Spleen (tissue), 3 donors: Measurements from ENCODE around the gene SIRPA.

Source experiments
- POLR2A ChIP-seq, 3 donors: fragments of 450-650 bp; IDR thresholded peaks; one replicate each; pipeline ENCODE4 v1.5.1; 2017; ENCODE audit warnings: antibody characterized with exemption in 3 of 3, mild to moderate bottlenecking in 1 of 3
- POLR2AphosphoS5 ChIP-seq, 3 donors: sonication (generic); formaldehyde crosslinking; IDR thresholded peaks; one replicate each; pipeline ENCODE4 v1.5.1; 2017; ENCODE audit warnings: antibody characterized with exemption in 3 of 3

DNA sequence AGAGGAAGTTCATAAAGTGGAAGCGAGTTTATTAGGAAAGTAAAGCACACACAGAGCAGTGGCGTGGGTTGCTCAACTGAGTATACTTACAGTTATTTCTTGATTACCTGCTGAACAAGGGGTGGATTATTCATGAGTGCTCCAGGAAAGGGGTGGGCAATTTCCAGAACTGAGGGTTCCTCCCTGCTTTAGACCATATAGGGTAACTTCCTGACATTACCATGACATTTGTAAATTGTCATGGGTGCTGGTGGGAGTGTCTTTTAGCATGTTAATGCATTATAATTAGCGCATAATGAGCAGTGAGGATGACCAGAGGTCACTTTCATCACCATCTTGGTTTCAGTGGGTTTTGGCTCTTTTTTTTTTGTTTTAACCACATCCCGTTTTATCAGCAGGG lies 68.9 kb downstream of the SIRPA start:
- no peak for TF ChIP-seq POLR2A (IDR thresholded peaks at IDR 0.05)
- peak in 1 of 3 donors; percentile 14 for TF ChIP-seq POLR2AphosphoS5 (IDR thresholded peaks at IDR 0.05)
